Measurements from ENCODE around the gene SEMA3D. TPM values are rescaled to one million over a fixed set of nuclear protein-coding genes. Genes with fewer than 3 reads are reported as not detected.

SEMA3D gene
- total and polyA plus RNA-seq, 2 experiments from 2014 or later, result 1.5 to 7.2 TPM

DNA sequence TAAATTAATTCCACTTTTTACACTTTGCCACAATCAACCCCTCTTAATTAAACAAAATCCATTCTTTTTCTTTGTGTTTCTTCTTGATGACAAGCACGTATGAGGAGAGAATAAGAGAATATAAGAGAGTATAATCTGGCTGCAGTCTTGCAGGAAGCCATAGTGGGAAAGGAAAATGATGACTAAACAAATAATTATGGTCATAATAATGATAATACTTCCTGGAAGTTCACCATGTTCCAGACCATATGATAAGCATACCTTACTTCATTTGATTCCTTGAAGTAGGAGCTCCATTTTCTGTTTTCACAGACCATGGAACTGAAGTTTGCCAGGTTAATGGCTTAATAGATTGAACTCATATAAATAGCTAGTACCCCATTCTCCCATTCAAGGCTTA lies 237.8 kb downstream of the SEMA3D start (continued):
- TF ChIP-seq CREB1 (CRISPR knock-in tag; IDR thresholded peaks at IDR 0.05; ENCODE audit: low read depth) (no peak), EZH2phosphoT487 (IDR thresholded peaks at IDR 0.05; ENCODE audit: unreplicated experiment) (no peak), JUNB (IDR thresholded peaks at IDR 0.05; ENCODE audit: unreplicated experiment) (no peak)

DNA sequence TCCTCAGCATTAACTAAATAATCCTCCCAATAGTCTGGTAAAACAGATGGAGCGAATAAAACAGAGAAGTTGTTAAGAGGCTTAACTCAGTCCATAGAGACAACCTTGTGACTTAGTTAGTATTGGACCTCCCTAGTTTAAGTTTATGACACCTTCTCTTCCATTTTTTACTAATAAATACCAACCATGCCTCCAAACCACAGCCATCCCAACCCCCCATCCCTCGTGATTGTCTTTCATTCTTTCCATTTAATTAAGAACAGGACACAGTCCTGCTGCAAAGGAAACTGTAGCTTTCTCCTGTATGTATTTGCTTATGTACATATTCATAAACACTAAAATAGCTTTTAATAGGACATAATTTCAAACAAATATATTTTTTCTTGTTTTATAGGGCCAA lies 238.2 kb downstream of the SEMA3D start:
- Mint-ChIP-seq H3K27ac (peak overlapping the region; percentile 78), H3K4me3 (no peak overlapping the region), H3K9me3 (no peaks in the 10 kb centered on the region), H3K27me3 (ENCODE audit: insufficient read depth, low read depth, poor library complexity) (no peaks in the 10 kb centered on the region), H3K4me1 (peaks cover 9% of the 10 kb centered on the region; the same call in 2 of the 3 replicates), H3K36me3 (ENCODE audit: low read depth) (no peaks in the 10 kb centered on the region)
- Histone ChIP-seq H3K79me2 (replicated peaks; ENCODE audit: insufficient read depth) (no peaks in the 10 kb centered on the region), H3K36me3 (ENCODE audit: insufficient read depth) (no peaks in the 10 kb centered on the region), H3K4me2 (no peak overlapping the region), H3F3A (replicated peaks; ENCODE audit: low read depth) (no peaks in the 10 kb centered on the region), H3K4me1 (ENCODE audit: insufficient read depth) (peaks cover 10% of the 10 kb centered on the region), H3K4me3 (no peak overlapping the region), H3K9me2 (ENCODE audit: insufficient read depth) (no peaks in the 10 kb centered on the region), H4K20me1 (replicated peaks; ENCODE audit: insufficient read depth) (no peaks in the 10 kb centered on the region), H3K27ac (ENCODE audit: low read depth) (no peak overlapping the region), H2AFZ (peak overlapping the region; percentile 53), H3K27me3 (ENCODE audit: insufficient read depth) (no peaks in the 10 kb centered on the region)
- no peak for TF ChIP-seq ZNF114 (CRISPR knock-in tag; IDR thresholded peaks at IDR 0.05)
- TF ChIP-seq JUNB (IDR thresholded peaks at IDR 0.05; ENCODE audit: unreplicated experiment), result no peak
- TF ChIP-seq ZNF331 (CRISPR knock-in tag; IDR thresholded peaks at IDR 0.05; ENCODE audit: low read depth), result no peak
- no peak for TF ChIP-seq NANOG (IDR thresholded peaks at IDR 0.05; ENCODE audit: borderline replicate concordance)
- no peak for TF ChIP-seq POLR2AphosphoS5 (IDR thresholded peaks at IDR 0.05; ENCODE audit: low read depth)
- TF ChIP-seq, protein P1, sequence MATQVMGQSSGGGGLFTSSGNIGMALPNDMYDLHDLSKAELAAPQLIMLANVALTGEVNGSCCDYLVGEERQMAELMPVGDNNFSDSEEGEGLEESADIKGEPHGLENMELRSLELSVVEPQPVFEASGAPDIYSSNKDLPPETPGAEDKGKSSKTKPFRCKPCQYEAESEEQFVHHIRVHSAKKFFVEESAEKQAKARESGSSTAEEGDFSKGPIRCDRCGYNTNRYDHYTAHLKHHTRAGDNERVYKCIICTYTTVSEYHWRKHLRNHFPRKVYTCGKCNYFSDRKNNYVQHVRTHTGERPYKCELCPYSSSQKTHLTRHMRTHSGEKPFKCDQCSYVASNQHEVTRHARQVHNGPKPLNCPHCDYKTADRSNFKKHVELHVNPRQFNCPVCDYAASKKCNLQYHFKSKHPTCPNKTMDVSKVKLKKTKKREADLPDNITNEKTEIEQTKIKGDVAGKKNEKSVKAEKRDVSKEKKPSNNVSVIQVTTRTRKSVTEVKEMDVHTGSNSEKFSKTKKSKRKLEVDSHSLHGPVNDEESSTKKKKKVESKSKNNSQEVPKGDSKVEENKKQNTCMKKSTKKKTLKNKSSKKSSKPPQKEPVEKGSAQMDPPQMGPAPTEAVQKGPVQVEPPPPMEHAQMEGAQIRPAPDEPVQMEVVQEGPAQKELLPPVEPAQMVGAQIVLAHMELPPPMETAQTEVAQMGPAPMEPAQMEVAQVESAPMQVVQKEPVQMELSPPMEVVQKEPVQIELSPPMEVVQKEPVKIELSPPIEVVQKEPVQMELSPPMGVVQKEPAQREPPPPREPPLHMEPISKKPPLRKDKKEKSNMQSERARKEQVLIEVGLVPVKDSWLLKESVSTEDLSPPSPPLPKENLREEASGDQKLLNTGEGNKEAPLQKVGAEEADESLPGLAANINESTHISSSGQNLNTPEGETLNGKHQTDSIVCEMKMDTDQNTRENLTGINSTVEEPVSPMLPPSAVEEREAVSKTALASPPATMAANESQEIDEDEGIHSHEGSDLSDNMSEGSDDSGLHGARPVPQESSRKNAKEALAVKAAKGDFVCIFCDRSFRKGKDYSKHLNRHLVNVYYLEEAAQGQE (IDR thresholded peaks at IDR 0.05; ENCODE audit: unreplicated experiment), result no peak
- no peak for TF ChIP-seq EZH2 (IDR thresholded peaks at IDR 0.05; ENCODE audit: low read depth, unreplicated experiment)
- TF ChIP-seq, protein P2, sequence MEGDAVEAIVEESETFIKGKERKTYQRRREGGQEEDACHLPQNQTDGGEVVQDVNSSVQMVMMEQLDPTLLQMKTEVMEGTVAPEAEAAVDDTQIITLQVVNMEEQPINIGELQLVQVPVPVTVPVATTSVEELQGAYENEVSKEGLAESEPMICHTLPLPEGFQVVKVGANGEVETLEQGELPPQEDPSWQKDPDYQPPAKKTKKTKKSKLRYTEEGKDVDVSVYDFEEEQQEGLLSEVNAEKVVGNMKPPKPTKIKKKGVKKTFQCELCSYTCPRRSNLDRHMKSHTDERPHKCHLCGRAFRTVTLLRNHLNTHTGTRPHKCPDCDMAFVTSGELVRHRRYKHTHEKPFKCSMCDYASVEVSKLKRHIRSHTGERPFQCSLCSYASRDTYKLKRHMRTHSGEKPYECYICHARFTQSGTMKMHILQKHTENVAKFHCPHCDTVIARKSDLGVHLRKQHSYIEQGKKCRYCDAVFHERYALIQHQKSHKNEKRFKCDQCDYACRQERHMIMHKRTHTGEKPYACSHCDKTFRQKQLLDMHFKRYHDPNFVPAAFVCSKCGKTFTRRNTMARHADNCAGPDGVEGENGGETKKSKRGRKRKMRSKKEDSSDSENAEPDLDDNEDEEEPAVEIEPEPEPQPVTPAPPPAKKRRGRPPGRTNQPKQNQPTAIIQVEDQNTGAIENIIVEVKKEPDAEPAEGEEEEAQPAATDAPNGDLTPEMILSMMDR (conservative IDR thresholded peaks at IDR 0.05; ENCODE audit: low read depth in 2 of 2), result no peak
- TF ChIP-seq STAT1 (IDR thresholded peaks at IDR 0.05; ENCODE audit: unreplicated experiment), result no peak
- no peak for TF ChIP-seq CREB1 (CRISPR knock-in tag; IDR thresholded peaks at IDR 0.05; ENCODE audit: low read depth)
- no peak for TF ChIP-seq ETS1 (IDR thresholded peaks at IDR 0.05)
- TF ChIP-seq, protein P3, sequence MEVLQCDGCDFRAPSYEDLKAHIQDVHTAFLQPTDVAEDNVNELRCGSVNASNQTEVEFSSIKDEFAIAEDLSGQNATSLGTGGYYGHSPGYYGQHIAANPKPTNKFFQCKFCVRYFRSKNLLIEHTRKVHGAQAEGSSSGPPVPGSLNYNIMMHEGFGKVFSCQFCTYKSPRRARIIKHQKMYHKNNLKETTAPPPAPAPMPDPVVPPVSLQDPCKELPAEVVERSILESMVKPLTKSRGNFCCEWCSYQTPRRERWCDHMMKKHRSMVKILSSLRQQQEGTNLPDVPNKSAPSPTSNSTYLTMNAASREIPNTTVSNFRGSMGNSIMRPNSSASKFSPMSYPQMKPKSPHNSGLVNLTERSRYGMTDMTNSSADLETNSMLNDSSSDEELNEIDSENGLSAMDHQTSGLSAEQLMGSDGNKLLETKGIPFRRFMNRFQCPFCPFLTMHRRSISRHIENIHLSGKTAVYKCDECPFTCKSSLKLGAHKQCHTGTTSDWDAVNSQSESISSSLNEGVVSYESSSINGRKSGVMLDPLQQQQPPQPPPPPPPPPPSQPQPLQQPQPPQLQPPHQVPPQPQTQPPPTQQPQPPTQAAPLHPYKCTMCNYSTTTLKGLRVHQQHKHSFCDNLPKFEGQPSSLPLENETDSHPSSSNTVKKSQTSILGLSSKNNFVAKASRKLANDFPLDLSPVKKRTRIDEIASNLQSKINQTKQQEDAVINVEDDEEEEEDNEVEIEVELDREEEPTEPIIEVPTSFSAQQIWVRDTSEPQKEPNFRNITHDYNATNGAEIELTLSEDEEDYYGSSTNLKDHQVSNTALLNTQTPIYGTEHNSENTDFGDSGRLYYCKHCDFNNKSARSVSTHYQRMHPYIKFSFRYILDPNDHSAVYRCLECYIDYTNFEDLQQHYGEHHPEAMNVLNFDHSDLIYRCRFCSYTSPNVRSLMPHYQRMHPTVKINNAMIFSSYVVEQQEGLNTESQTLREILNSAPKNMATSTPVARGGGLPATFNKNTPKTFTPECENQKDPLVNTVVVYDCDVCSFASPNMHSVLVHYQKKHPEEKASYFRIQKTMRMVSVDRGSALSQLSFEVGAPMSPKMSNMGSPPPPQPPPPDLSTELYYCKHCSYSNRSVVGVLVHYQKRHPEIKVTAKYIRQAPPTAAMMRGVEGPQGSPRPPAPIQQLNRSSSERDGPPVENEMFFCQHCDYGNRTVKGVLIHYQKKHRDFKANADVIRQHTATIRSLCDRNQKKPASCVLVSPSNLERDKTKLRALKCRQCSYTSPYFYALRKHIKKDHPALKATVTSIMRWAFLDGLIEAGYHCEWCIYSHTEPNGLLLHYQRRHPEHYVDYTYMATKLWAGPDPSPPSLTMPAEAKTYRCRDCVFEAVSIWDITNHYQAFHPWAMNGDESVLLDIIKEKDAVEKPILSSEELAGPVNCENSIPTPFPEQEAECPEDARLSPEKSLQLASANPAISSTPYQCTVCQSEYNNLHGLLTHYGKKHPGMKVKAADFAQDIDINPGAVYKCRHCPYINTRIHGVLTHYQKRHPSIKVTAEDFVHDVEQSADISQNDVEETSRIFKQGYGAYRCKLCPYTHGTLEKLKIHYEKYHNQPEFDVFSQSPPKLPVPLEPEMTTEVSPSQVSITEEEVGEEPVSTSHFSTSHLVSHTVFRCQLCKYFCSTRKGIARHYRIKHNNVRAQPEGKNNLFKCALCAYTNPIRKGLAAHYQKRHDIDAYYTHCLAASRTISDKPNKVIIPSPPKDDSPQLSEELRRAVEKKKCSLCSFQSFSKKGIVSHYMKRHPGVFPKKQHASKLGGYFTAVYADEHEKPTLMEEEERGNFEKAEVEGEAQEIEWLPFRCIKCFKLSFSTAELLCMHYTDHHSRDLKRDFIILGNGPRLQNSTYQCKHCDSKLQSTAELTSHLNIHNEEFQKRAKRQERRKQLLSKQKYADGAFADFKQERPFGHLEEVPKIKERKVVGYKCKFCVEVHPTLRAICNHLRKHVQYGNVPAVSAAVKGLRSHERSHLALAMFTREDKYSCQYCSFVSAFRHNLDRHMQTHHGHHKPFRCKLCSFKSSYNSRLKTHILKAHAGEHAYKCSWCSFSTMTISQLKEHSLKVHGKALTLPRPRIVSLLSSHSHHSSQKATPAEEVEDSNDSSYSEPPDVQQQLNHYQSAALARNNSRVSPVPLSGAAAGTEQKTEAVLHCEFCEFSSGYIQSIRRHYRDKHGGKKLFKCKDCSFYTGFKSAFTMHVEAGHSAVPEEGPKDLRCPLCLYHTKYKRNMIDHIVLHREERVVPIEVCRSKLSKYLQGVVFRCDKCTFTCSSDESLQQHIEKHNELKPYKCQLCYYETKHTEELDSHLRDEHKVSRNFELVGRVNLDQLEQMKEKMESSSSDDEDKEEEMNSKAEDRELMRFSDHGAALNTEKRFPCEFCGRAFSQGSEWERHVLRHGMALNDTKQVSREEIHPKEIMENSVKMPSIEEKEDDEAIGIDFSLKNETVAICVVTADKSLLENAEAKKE (CRISPR knock-in tag; IDR thresholded peaks at IDR 0.05), result no peak
- TF ChIP-seq EZH2phosphoT487 (IDR thresholded peaks at IDR 0.05; ENCODE audit: unreplicated experiment), result no peak
- ATAC-seq (no peak), DNase-seq (ENCODE audit: low spot score) (no peak)

All from GM23338 (cell line).